HepG2 (cell line): ENCODE results near the gene THRA. TPM values are rescaled to one million over a fixed set of nuclear protein-coding genes. Genes with fewer than 3 reads are reported as not detected.

Experiments used
- CREBL2 ChIP-seq: sonication (generic); formaldehyde crosslinking; IDR thresholded peaks from 2 replicates; pipeline ENCODE4 v1.8.1; 2023; ENCODE audit warnings: missing genetic modification reagents, mild to moderate bottlenecking, borderline replicate concordance
- ETV5 ChIP-seq: IDR thresholded peaks from 2 replicates; pipeline ENCODE4 v1.6.1; 2018; ENCODE audit warnings: missing biosample characterization, missing genetic modification reagents, inconsistent platforms, borderline replicate concordance
- FOSL2 ChIP-seq: sonication (generic); formaldehyde crosslinking; IDR thresholded peaks from 2 replicates; pipeline ENCODE4 v1.4.0; 2020; ENCODE audit warnings: missing genetic modification reagents
- HNRNPK ChIP-seq: fragments of 200-400 bp; formaldehyde crosslinking; IDR thresholded peaks from 2 replicates; pipeline ENCODE4 v1.6.1; 2018; ENCODE audit warnings: low read length, low read depth, moderate library complexity, mild to moderate bottlenecking; ENCODE audit not compliant: poor library complexity, severe bottlenecking
- MED1 ChIP-seq: sonication (generic); formaldehyde crosslinking; IDR thresholded peaks from 2 replicates; pipeline ENCODE4 v1.4.0; 2020; ENCODE audit warnings: missing genetic modification reagents
- NR2C2 ChIP-seq: sonication (generic); formaldehyde crosslinking; IDR thresholded peaks from 2 replicates; pipeline ENCODE4 v1.4.0; 2020; ENCODE audit warnings: missing genetic modification reagents, mild to moderate bottlenecking, moderate library complexity, borderline replicate concordance
- PAWR ChIP-seq: sonication (generic); formaldehyde crosslinking; IDR thresholded peaks from 2 replicates; pipeline ENCODE4 v1.4.0; 2020; ENCODE audit warnings: missing genetic modification reagents, mild to moderate bottlenecking, borderline replicate concordance
- RCOR2 ChIP-seq: IDR thresholded peaks from 2 replicates; pipeline ENCODE4 v1.6.1; 2016; ENCODE audit warnings: missing biosample characterization, missing genetic modification reagents
- SALL2 ChIP-seq: sonication (generic); formaldehyde crosslinking; IDR thresholded peaks from 2 replicates; pipeline ENCODE4 v1.8.1; 2023; ENCODE audit warnings: mild to moderate bottlenecking, missing genetic modification reagents, inconsistent platforms
- SRSF4 ChIP-seq: fragments of 200-400 bp; formaldehyde crosslinking; IDR thresholded peaks from one replicate; pipeline ENCODE4 v1.6.1; 2018; ENCODE audit warnings: mild to moderate bottlenecking, low read depth, low read length, moderate library complexity; ENCODE audit not compliant: poor library complexity, severe bottlenecking
- SRY ChIP-seq: sonication (generic); formaldehyde crosslinking; IDR thresholded peaks from 2 replicates; pipeline ENCODE4 v1.8.0; 2022; ENCODE audit warnings: mild to moderate bottlenecking, missing genetic modification reagents
- TAF1 ChIP-seq: sonication (generic); formaldehyde crosslinking; IDR thresholded peaks from 2 replicates; pipeline ENCODE4 v1.4.0; 2020; ENCODE audit warnings: missing genetic modification reagents
- ZNF17 ChIP-seq: sonication (generic); formaldehyde crosslinking; IDR thresholded peaks from 2 replicates; pipeline ENCODE4 v1.5.0; 2020; ENCODE audit warnings: mild to moderate bottlenecking, missing genetic modification reagents
- ZNF263 ChIP-seq: sonication (generic); formaldehyde crosslinking; IDR thresholded peaks from 2 replicates; pipeline ENCODE4 v1.4.0; 2020; ENCODE audit warnings: missing genetic modification reagents
- ZNF432 ChIP-seq: sonication (generic); formaldehyde crosslinking; IDR thresholded peaks from 2 replicates; pipeline ENCODE4 v1.5.0; 2020; ENCODE audit warnings: missing genetic modification reagents, mild to moderate bottlenecking, borderline replicate concordance
- ZNF567 ChIP-seq: sonication (generic); formaldehyde crosslinking; IDR thresholded peaks from 2 replicates; pipeline ENCODE4 v1.8.1; 2023; ENCODE audit warnings: mild to moderate bottlenecking, missing genetic modification reagents, borderline replicate concordance
- ZNF629 ChIP-seq: sonication (generic); formaldehyde crosslinking; conservative IDR thresholded peaks from 2 replicates; pipeline ENCODE4 v1.5.0; 2020; ENCODE audit warnings: missing genetic modification reagents
- ZNF703 ChIP-seq: sonication (generic); formaldehyde crosslinking; IDR thresholded peaks from 2 replicates; pipeline ENCODE4 v1.5.1; 2020; ENCODE audit warnings: missing genetic modification reagents, mild to moderate bottlenecking, moderate library complexity, borderline replicate concordance
- ZNF770 ChIP-seq: sonication (generic); formaldehyde crosslinking; IDR thresholded peaks from 2 replicates; pipeline ENCODE4 v1.5.0; 2020; ENCODE audit warnings: mild to moderate bottlenecking, missing genetic modification reagents
- ZNF850 ChIP-seq: sonication (generic); formaldehyde crosslinking; conservative IDR thresholded peaks from 2 replicates; pipeline ENCODE4 v1.9.0; 2021; ENCODE audit warnings: mild to moderate bottlenecking, missing genetic modification reagents
- ZSCAN25 ChIP-seq: sonication (generic); formaldehyde crosslinking; IDR thresholded peaks from 2 replicates; pipeline ENCODE4 v1.8.0; 2022; ENCODE audit warnings: mild to moderate bottlenecking, missing genetic modification reagents
- ZSCAN31 ChIP-seq: sonication (generic); formaldehyde crosslinking; IDR thresholded peaks from 2 replicates; pipeline ENCODE4 v1.5.0; 2020; ENCODE audit warnings: low read depth, mild to moderate bottlenecking, missing genetic modification reagents
- polyA plus RNA-seq, 8 experiments: library from polyadenylated mRNA; depleted of rRNA in 3 of 8; stranded (reverse) in 7 of 8; unstranded in 1 of 8; fragments of >200 nt; fragmentation: Illumina TruSeq in 4 of 8; extraction: Trizol in 4 of 8; gene quantifications; 2 replicates each; pipeline versions ENCODE4 v1.2.1 to v1.2.3, GENCODE V29; 2011 to 2016; ENCODE audit warnings: low read depth in 4 of 8, missing spikeins in 1 of 8, mixed read lengths in 1 of 8; ENCODE audit not compliant: insufficient read depth in 1 of 8
- total RNA-seq, 5 experiments: library from RNA; depleted of rRNA; stranded (reverse); fragments of >200 nt; fragmentation: Illumina TruSeq; extraction: Trizol; gene quantifications; 2 replicates each; pipeline ENCODE4 v1.2.3, GENCODE V29; 2016; ENCODE audit warnings: low read depth in 1 of 5
- TF ChIP-seq, protein P1 (sequence below): sonication (generic); formaldehyde crosslinking; IDR thresholded peaks from 2 replicates; pipeline ENCODE4 v1.4.0; 2020; ENCODE audit warnings: missing genetic modification reagents, borderline replicate concordance

THRA gene
- total and polyA plus RNA-seq, 2 of the 13 experiments (the other 11 are each of a cell fraction or from before 2014, with no cell fraction given) = 8.0 to 9.9 TPM

DNA sequence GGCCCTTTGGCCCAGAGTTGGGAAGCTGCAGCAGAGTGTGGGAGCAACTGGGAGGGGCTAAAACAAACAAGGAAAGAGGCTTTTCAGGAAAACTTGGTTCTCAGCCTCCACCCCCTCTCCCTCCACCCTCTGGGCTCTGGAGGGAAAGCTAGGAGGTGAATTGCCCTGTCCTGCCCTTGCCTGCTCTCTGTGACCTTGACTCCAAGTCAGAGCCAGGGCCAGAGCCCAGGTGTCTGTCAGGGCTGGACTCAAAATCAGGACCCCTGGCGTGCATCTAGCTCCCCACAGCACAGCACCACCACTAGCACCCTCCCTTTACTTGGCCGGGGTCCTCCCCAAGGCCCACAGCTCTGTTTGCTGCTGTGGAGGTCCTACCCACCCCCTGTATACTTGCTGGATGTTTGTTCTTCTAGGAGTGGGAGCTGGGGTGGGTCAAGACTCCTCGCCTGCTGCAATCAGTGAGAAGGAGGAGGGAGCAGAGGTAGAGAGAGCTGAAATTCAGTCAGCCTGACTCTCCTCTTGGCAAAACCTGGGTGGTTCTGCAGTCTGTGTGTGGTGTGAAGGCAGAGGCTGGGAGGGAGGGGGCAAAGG, 40.4 kb downstream of the THRA start (continued):
- TF ChIP-seq, protein P1, sequence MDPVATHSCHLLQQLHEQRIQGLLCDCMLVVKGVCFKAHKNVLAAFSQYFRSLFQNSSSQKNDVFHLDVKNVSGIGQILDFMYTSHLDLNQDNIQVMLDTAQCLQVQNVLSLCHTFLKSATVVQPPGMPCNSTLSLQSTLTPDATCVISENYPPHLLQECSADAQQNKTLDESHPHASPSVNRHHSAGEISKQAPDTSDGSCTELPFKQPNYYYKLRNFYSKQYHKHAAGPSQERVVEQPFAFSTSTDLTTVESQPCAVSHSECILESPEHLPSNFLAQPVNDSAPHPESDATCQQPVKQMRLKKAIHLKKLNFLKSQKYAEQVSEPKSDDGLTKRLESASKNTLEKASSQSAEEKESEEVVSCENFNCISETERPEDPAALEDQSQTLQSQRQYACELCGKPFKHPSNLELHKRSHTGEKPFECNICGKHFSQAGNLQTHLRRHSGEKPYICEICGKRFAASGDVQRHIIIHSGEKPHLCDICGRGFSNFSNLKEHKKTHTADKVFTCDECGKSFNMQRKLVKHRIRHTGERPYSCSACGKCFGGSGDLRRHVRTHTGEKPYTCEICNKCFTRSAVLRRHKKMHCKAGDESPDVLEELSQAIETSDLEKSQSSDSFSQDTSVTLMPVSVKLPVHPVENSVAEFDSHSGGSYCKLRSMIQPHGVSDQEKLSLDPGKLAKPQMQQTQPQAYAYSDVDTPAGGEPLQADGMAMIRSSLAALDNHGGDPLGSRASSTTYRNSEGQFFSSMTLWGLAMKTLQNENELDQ (CRISPR knock-in tag) = peak; percentile 62; the same call in 1 of the 2 replicates
- no peak for TF ChIP-seq ZNF703 (CRISPR knock-in tag)
- no peak for TF ChIP-seq ZNF629
- TF ChIP-seq MED1 (CRISPR knock-in tag) = 0 out of 2 replicates have a peak, but pooled peaks have one; percentile 23
- TF ChIP-seq PAWR (CRISPR knock-in tag) = no peak
- no peak for TF ChIP-seq SRSF4
- TF ChIP-seq ZSCAN31 (CRISPR knock-in tag) = no peak
- no peak for TF ChIP-seq ZNF432 (CRISPR knock-in tag)
- TF ChIP-seq ZNF567 (CRISPR knock-in tag) = no peak
- TF ChIP-seq ZNF263 (CRISPR knock-in tag) = peak; percentile 47; the same call in 1 of the 2 replicates
- TF ChIP-seq ZNF770 (CRISPR knock-in tag) = 0 out of 2 replicates have a peak, but pooled peaks have one; percentile 17
- TF ChIP-seq ZNF17 (CRISPR knock-in tag) = no peak
- TF ChIP-seq ETV5 = 0 out of 2 replicates have a peak, but pooled peaks have one; percentile 33
- TF ChIP-seq FOSL2 (CRISPR knock-in tag) = peak; percentile 53; the same call in 1 of the 2 replicates
- TF ChIP-seq TAF1 = peak; percentile 29
- no peak for TF ChIP-seq NR2C2 (CRISPR knock-in tag)
- TF ChIP-seq ZNF850 = no peak
- TF ChIP-seq SRY (CRISPR knock-in tag) = 0 out of 2 replicates have a peak, but pooled peaks have one; percentile 26
- TF ChIP-seq HNRNPK = no peak
- TF ChIP-seq ZSCAN25 (CRISPR knock-in tag) = no peak
- no peak for TF ChIP-seq RCOR2
- 0 out of 2 replicates have a peak, but pooled peaks have one; percentile 22 for TF ChIP-seq CREBL2
- no peak for TF ChIP-seq SALL2 (CRISPR knock-in tag)
